ENCODE results near the gene SLC25A48. TPM values are rescaled to one million over a fixed set of nuclear protein-coding genes. Genes with fewer than 3 reads are reported as not detected.

SLC25A48 gene
- total RNA-seq, 2 donors from 2014 or later = 0.78 to 2.8 TPM

- DNase-seq (ENCODE audit: low spot score) (no peak), ATAC-seq (ENCODE audit: insufficient number of reproducible peaks, low FRiP score, low read depth) (no peak)
- H3K4me1 ChIP-seq (ENCODE audit: control insufficient read depth in 1 of 2, low read depth in 2 of 2) = no peaks in the 10 kb centered on the region
- TF ChIP-seq CTCF (IDR thresholded peaks at IDR 0.05) = no peak
- H3K4me3 ChIP-seq = no peak overlapping the region
- no peak overlapping the region for H3K27ac ChIP-seq
- H3K27me3 ChIP-seq (replicated peaks; ENCODE audit: insufficient read depth) = no peaks in the 10 kb centered on the region
- no peaks in the 10 kb centered on the region for H3K9me3 ChIP-seq
- H3K36me3 ChIP-seq = no peaks in the 10 kb centered on the region
These were observed 39.4 kb downstream of the SLC25A48 start for GRCh38 chr5:135873831-135874230.

GRCh38 chr5:135874461-135874860 lies 40.0 kb downstream of the SLC25A48 start:
- H3K27me3 ChIP-seq (replicated peaks; ENCODE audit: insufficient read depth) = no peaks in the 10 kb centered on the region
- TF ChIP-seq CTCF (IDR thresholded peaks at IDR 0.05) = no peak
- DNase-seq (ENCODE audit: low spot score) = no peak
- ATAC-seq (ENCODE audit: insufficient number of reproducible peaks, low FRiP score, low read depth) = no peak
- H3K4me3 ChIP-seq = no peak overlapping the region
- no peaks in the 10 kb centered on the region for H3K36me3 ChIP-seq
- no peaks in the 10 kb centered on the region for H3K4me1 ChIP-seq (ENCODE audit: control insufficient read depth in 1 of 2, low read depth in 2 of 2)
- H3K27ac ChIP-seq = no peak overlapping the region
- H3K9me3 ChIP-seq = no peaks in the 10 kb centered on the region

- Histone ChIP-seq H3K36me3 (no peaks in the 10 kb centered on the region), H3K27me3 (replicated peaks; ENCODE audit: insufficient read depth) (no peaks in the 10 kb centered on the region), H3K4me1 (ENCODE audit: control insufficient read depth in 1 of 2, low read depth in 2 of 2) (no peaks in the 10 kb centered on the region), H3K9me3 (no peaks in the 10 kb centered on the region), H3K27ac (no peak overlapping the region), H3K4me3 (no peak overlapping the region)
- TF ChIP-seq CTCF (IDR thresholded peaks at IDR 0.05) = no peak
- no peak for ATAC-seq (ENCODE audit: insufficient number of reproducible peaks, low FRiP score, low read depth)
- DNase-seq (ENCODE audit: low spot score) = no peak
These were observed 41.1 kb downstream of the SLC25A48 start for GRCh38 chr5:135875567-135875966.

GRCh38 chr5:135876146-135876545 lies 41.7 kb downstream of the SLC25A48 start:
- Histone ChIP-seq H3K4me1 (ENCODE audit: control insufficient read depth in 1 of 2, low read depth in 2 of 2) (peaks cover 0 to 4% of the 10 kb centered on the region in 2 donors), H3K4me3 (no peak overlapping the region), H3K36me3 (no peaks in the 10 kb centered on the region), H3K27me3 (replicated peaks; ENCODE audit: insufficient read depth) (no peaks in the 10 kb centered on the region), H3K9me3 (no peaks in the 10 kb centered on the region), H3K27ac (no peak overlapping the region)
- DNase-seq (ENCODE audit: low spot score) = no peak
- ATAC-seq (ENCODE audit: insufficient number of reproducible peaks, low FRiP score, low read depth) = no peak
- no peak for TF ChIP-seq CTCF (IDR thresholded peaks at IDR 0.05)

- Histone ChIP-seq H3K4me3 (no peak overlapping the region), H3K27ac (no peak overlapping the region), H3K36me3 (no peaks in the 10 kb centered on the region), H3K27me3 (replicated peaks; ENCODE audit: insufficient read depth) (no peaks in the 10 kb centered on the region), H3K4me1 (ENCODE audit: control insufficient read depth in 1 of 2, low read depth in 2 of 2) (peaks cover 0 to 9% of the 10 kb centered on the region in 2 donors), H3K9me3 (no peaks in the 10 kb centered on the region)
- no peak for TF ChIP-seq CTCF (IDR thresholded peaks at IDR 0.05)
- no peak for ATAC-seq (ENCODE audit: insufficient number of reproducible peaks, low FRiP score, low read depth)
- DNase-seq (ENCODE audit: low spot score) = no peak
These were observed 43.2 kb downstream of the SLC25A48 start for GRCh38 chr5:135877570-135878155.
